Muscle layer of duodenum (tissue), 2 donors: ENCODE results near the gene FRAS1.
"Not testable (repeated sequence)": the region's sequence is repeated elsewhere in the genome, so short reads cannot be mapped to it uniquely, and the experiment has no call there.

Source experiments
- H3K27ac ChIP-seq: one replicate; pipeline ENCODE4 v1.7.0; 2013; ENCODE audit warnings: mild to moderate bottlenecking, low read length
- H3K27me3 ChIP-seq: one replicate; pipeline ENCODE4 v1.7.0; 2013; ENCODE audit warnings: low read depth, mild to moderate bottlenecking, control low read depth, low read length
- H3K36me3 ChIP-seq, 2 donors: one replicate each; pipeline ENCODE4 v1.7.0; 2013; ENCODE audit warnings: low read length in 2 of 2, control low read depth in 1 of 2, mild to moderate bottlenecking in 1 of 2; ENCODE audit not compliant: insufficient read depth in 2 of 2, control insufficient read depth in 1 of 2
- H3K4me1 ChIP-seq, 2 donors: one replicate each; pipeline ENCODE4 v1.7.0; 2013; ENCODE audit warnings: low read length in 2 of 2, mild to moderate bottlenecking in 2 of 2, control low read depth in 1 of 2, moderate library complexity in 1 of 2; ENCODE audit not compliant: insufficient read depth in 2 of 2, control insufficient read depth in 1 of 2
- H3K4me3 ChIP-seq, 2 donors: one replicate each; pipeline ENCODE4 v1.7.0; 2013; ENCODE audit warnings: low read length in 2 of 2, low read depth in 1 of 2, mild to moderate bottlenecking in 1 of 2
- H3K9me3 ChIP-seq, 2 donors: one replicate each; pipeline ENCODE4 v1.7.0; 2013; ENCODE audit warnings: low read length in 2 of 2, control low read depth in 1 of 2, mild to moderate bottlenecking in 1 of 2; ENCODE audit not compliant: control insufficient read depth in 1 of 2
- donor health status: healthy.

The FRAS1 gene

DNA sequence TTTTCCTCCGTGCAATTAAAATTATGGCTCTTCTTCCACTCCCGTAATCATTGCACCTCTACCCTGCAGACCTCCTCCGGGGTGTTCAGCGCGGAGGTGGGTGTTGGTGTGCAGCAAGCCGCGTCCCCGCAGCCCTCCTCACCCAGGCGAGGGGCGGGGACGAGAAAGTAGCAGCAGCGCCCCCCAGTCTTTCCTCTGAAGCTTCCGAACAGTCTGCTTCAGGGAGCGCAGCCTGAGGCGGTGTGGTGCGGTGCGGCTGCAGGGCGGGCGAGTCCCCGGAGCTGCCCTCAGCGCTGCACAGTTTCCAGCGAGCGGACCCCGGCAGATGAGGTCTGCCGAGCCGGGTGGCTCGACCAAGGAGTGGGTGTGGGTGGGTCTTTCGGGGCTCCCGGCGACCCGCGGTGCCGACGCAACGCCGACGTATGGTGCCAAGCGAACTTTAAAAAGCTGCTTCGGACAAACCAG is at the start of gene FRAS1:
FRAS1 (plus strand) TSS at position 189 of the 465 bp plus-strand sequence. CDS start 687 bp downstream, outside the sequence.
- Histone ChIP-seq H3K27ac (no peak within 1 kb of the TSS), H3K27me3 (peaks cover 5% of the 10 kb centered on the region), H3K4me3 (peak within 1 kb of the TSS; percentile 76 to 90), H3K9me3 (no peaks in the 10 kb centered on the region), H3K4me1 (peaks cover 0 to 16% of the 10 kb centered on the region in 2 donors), H3K36me3 (no peaks in the 10 kb centered on the region)

GRCh38 chr4:78011003-78011402 is 46.1 kb upstream of the FRAS1 start:
- not testable (repeated sequence) for H3K4me1 ChIP-seq, H3K4me3 ChIP-seq, H3K36me3 ChIP-seq, H3K27ac ChIP-seq, H3K27me3 ChIP-seq, H3K9me3 ChIP-seq

- Histone ChIP-seq H3K27ac (no peak overlapping the region), H3K9me3 (peaks cover 4 to 8% of the 10 kb centered on the region in 2 donors), H3K36me3 (no peaks in the 10 kb centered on the region), H3K4me3 (no peak overlapping the region), H3K4me1 (no peaks in the 10 kb centered on the region), H3K27me3 (no peaks in the 10 kb centered on the region)
Observed at GRCh38 chr4:78014889-78015886, 41.9 kb upstream of the FRAS1 start.

- Histone ChIP-seq H3K4me3 (no peak overlapping the region), H3K27ac (no peak overlapping the region), H3K4me1 (no peaks in the 10 kb centered on the region), H3K36me3 (no peaks in the 10 kb centered on the region), H3K9me3 (no peaks in the 10 kb centered on the region), H3K27me3 (no peaks in the 10 kb centered on the region)
Observed at GRCh38 chr4:78018271-78019049, 38.7 kb upstream of the FRAS1 start.

- no peaks in the 10 kb centered on the region for H3K9me3 ChIP-seq
- H3K27ac ChIP-seq: no peak overlapping the region
- H3K36me3 ChIP-seq: no peaks in the 10 kb centered on the region
- H3K27me3 ChIP-seq: no peaks in the 10 kb centered on the region
- H3K4me3 ChIP-seq: no peak overlapping the region
- H3K4me1 ChIP-seq: no peaks in the 10 kb centered on the region
Observed at GRCh38 chr4:78019414-78019813, 37.7 kb upstream of the FRAS1 start.

DNA sequence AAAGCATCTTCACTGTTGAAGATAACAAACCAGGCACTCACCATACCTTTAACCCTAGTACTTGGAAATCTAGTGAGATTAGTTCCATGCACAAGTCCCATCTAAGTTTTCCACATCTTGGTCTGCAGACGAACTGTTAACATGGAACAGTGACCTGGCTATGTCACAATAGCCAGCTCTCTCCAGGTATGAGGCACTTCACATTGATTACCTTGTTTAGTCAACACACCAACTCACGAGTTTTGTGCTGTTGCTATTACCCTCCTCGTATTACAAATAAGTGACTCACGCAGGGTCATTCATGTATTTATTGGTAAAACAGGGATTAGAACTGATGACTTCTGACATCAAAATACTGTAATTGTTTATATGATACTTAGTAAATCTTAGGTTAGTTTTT is 36.4 kb upstream of the FRAS1 start:
- no peaks in the 10 kb centered on the region for H3K27me3 ChIP-seq
- H3K4me3 ChIP-seq: no peak overlapping the region
- no peaks in the 10 kb centered on the region for H3K36me3 ChIP-seq
- no peak overlapping the region for H3K27ac ChIP-seq
- no peaks in the 10 kb centered on the region for H3K4me1 ChIP-seq
- no peaks in the 10 kb centered on the region for H3K9me3 ChIP-seq

GRCh38 chr4:78022517-78022916 is 34.6 kb upstream of the FRAS1 start:
- H3K27me3 ChIP-seq: no peaks in the 10 kb centered on the region
- no peaks in the 10 kb centered on the region for H3K4me1 ChIP-seq
- no peak overlapping the region for H3K4me3 ChIP-seq
- H3K27ac ChIP-seq: no peak overlapping the region
- H3K9me3 ChIP-seq: no peaks in the 10 kb centered on the region
- H3K36me3 ChIP-seq: no peaks in the 10 kb centered on the region

DNA sequence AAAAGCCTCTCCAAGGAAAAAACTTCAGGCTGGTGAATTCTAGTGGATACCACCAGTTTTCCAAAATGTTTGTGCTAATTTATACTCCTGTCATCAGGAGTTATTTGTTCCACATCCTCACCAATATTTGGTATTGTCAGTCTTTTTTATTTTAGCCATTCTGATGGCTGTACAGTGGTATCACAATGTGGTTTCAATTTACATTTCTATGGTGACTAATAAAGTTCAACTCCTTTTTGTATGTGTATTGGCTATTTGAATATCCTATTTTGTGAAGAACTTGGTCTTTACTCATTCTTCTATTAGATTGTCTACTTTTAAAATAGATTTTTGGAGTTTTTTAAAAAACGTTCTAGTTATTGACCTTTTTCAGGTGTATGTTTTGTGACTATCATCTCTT is 33.0 kb upstream of the FRAS1 start:
- H3K4me3 ChIP-seq: no peak overlapping the region
- H3K36me3 ChIP-seq: no peaks in the 10 kb centered on the region
- no peak overlapping the region for H3K27ac ChIP-seq
- H3K9me3 ChIP-seq: no peaks in the 10 kb centered on the region
- H3K27me3 ChIP-seq: no peaks in the 10 kb centered on the region
- no peaks in the 10 kb centered on the region for H3K4me1 ChIP-seq

- H3K9me3 ChIP-seq: no peaks in the 10 kb centered on the region
- H3K4me3 ChIP-seq: no peak overlapping the region
Observed at GRCh38 chr4:78024576-78025091, 32.5 kb upstream of the FRAS1 start.

GRCh38 chr4:78031417-78031950 is 25.6 kb upstream of the FRAS1 start:
- no peak overlapping the region for H3K4me3 ChIP-seq
- no peaks in the 10 kb centered on the region for H3K27me3 ChIP-seq
- H3K36me3 ChIP-seq: no peaks in the 10 kb centered on the region
- H3K4me1 ChIP-seq: no peaks in the 10 kb centered on the region
- H3K27ac ChIP-seq: no peak overlapping the region
- H3K9me3 ChIP-seq: no peaks in the 10 kb centered on the region

More at GRCh38 chr4:78024576-78025091, 32.5 kb upstream of the FRAS1 start:
- Histone ChIP-seq H3K4me1 (no peaks in the 10 kb centered on the region), H3K27me3 (no peaks in the 10 kb centered on the region), H3K27ac (no peak overlapping the region), H3K36me3 (no peaks in the 10 kb centered on the region)

GRCh38 chr4:78032446-78032845 is 24.7 kb upstream of the FRAS1 start:
- no peaks in the 10 kb centered on the region for H3K4me1 ChIP-seq
- H3K9me3 ChIP-seq: no peaks in the 10 kb centered on the region

More at GRCh38 chr4:78032446-78032845, 24.7 kb upstream of the FRAS1 start:
- no peaks in the 10 kb centered on the region for H3K27me3 ChIP-seq
- no peak overlapping the region for H3K27ac ChIP-seq
- H3K4me3 ChIP-seq: no peak overlapping the region
- no peaks in the 10 kb centered on the region for H3K36me3 ChIP-seq
